Heart left ventricle (tissue), 16 donors: ENCODE results near the gene TFIP11. TPM values are rescaled to one million over a fixed set of nuclear protein-coding genes. Genes with fewer than 3 reads are reported as not detected.

Source experiments
- ATAC-seq, 4 donors: fragments of 200-7000 bp; cut with Tn5 transposase; one replicate each; pipeline ENCODE4 v1.9.1; 2020 to 2022; ENCODE audit warnings: moderate library complexity in 4 of 4, mild to moderate bottlenecking in 3 of 4, moderate number of reproducible peaks in 1 of 4
- DNase-seq, 5 donors: peaks; one replicate each; pipeline ENCODE4 v3.0.0-alpha.2; 2020
- H3K27ac ChIP-seq, 12 donors: fragments of 200-600 bp; sonication (generic) in 4 of 12; one replicate each; pipeline versions ENCODE4 v1.5.0 to v1.8.0; 2016 to 2022; ENCODE audit warnings: mild to moderate bottlenecking in 2 of 12
- H3K27me3 ChIP-seq, 9 donors: fragments of 200-600 bp; sonication (generic) in 2 of 9; one replicate each; pipeline versions ENCODE4 v1.5.1 to v1.8.0; 2016 to 2022; ENCODE audit warnings: mild to moderate bottlenecking in 3 of 9
- H3K36me3 ChIP-seq, 9 donors: fragments of 200-600 bp; sonication (generic) in 2 of 9; one replicate each; pipeline versions ENCODE4 v1.5.0 to v1.8.0; 2018 to 2022; ENCODE audit warnings: mild to moderate bottlenecking in 2 of 9
- H3K4me1 ChIP-seq, 12 donors: fragments of 200-600 bp; sonication (generic) in 4 of 12; one replicate each; pipeline versions ENCODE4 v1.5.0 to v1.8.0; 2016 to 2022; ENCODE audit warnings: mild to moderate bottlenecking in 3 of 12
- H3K4me3 ChIP-seq, 12 donors: fragments of 200-600 bp; sonication (generic) in 4 of 12; one replicate each; pipeline versions ENCODE4 v1.5.0 to v1.8.0; 2017 to 2022; ENCODE audit warnings: mild to moderate bottlenecking in 9 of 12, moderate library complexity in 4 of 12
- H3K9me3 ChIP-seq, 12 donors: fragments of 200-600 bp; sonication (generic) in 4 of 12; one replicate each; pipeline versions ENCODE4 v1.5.0 to v1.8.0; 2016 to 2022; ENCODE audit warnings: mild to moderate bottlenecking in 1 of 12
- CTCF ChIP-seq, 12 donors: fragments of 200-600 bp; sonication (generic) in 4 of 12; IDR thresholded peaks; one replicate each; pipeline versions ENCODE4 v1.5.0 to v1.8.0; 2018 to 2022; ENCODE audit warnings: antibody characterized with exemption in 12 of 12, mild to moderate bottlenecking in 5 of 12
- POLR2A ChIP-seq, 2 donors: fragments of 450-650 bp; IDR thresholded peaks; one replicate each; pipeline ENCODE4 v1.6.1; 2017; ENCODE audit warnings: antibody characterized with exemption in 2 of 2, mild to moderate bottlenecking in 2 of 2, moderate library complexity in 2 of 2
- WGBS, 4 donors: extraction: QIAGEN DNeasy Blood & Tissue Kit in 2 of 4; methylation state at CpG; one replicate each; pipeline versions ENCODE4 v1.1.5 to v1.1.7; 2013 to 2018; 5-methylcytosine and 5-hydroxymethylcytosine counted together
- intact Hi-C, 10 donors: fragments of 100-400 bp; cut with DNase I; formaldehyde crosslinking; loops; one replicate each; pipeline versions ENCODE4 v1.11.1 to v1.14.2; 2022
- long read RNA-seq, 3 donors: library from polyadenylated mRNA; unstranded; transcript quantifications; one replicate each; pipeline ENCODE4 v2.0.0, GENCODE V29; 2020 to 2021
- polyA plus RNA-seq, 2 donors: library from polyadenylated mRNA; stranded (reverse); fragments of 200-250 nt; gene quantifications; one replicate each; pipeline ENCODE4 v1.2.3, GENCODE V29; 2013
- total RNA-seq, 9 donors: library from RNA; depleted of rRNA in 2 of 9; stranded (reverse); fragments of >200 nt in 2 of 9; fragmentation: NEBNext Ultra II Directional in 3 of 9; extraction: Animal tissue kit (Norgen Biotek cat#: 25700) in 3 of 9; gene quantifications; one replicate each; pipeline versions ENCODE4 v1.1.0 to v1.2.4, GENCODE V29; 2016 to 2023
- donor health status: ischemic (EF 13 %, LVEDD 7.1; RV severe dilation, severe dysfunction).
- donor health status: healthy with polysubstance abuse.
- donor health status: DM: no; HTN: yes; CAD: no.
- donor health status: DM: no; HTN: no; CAD: no.
- donor health status: ischemic (EF 25% LVEDD 6.9; RV normal size, moderate dysfunction).
- donor health status: ischemic (EF 25% LVEDD 5.7; RV mildly dilated, moderate dysfunction).
- donor health status: healthy.
- donor health status: DM: yes; HTN: yes; CAD: no.
- donor health status: ischemic (EF 35%, LVEDD 5.7; RV mildly dilated, moderate dysfunction).
- donor health status: nonischemic (EF 11% LVEDD 7.7; RV severe dilation, severe dysfunction).
- donor health status: DM: yes; HTN: yes; CAD: no.
- donor health status: PGD.
- donor health status: ischemic (EF 29% LVEDD 5.4; RV normal size, mild dysfunction).
- donor health status: nonischemic (EF 23%, LVEDD 6.1; RV moderate dilation, normal function).

The TFIP11 gene
- total RNA-seq (10 to 100 TPM; 15.1 to 28.0 (median 23.1) TPM), polyA plus RNA-seq (10 to 100 TPM; 17.3 to 23.8 TPM)
- long read RNA-seq, donor 1, transcript TFIP11-204 (15 exons, 3,586 nt): major isoform, 32 of 61 reads
- long read RNA-seq, donor 1, transcript TFIP11-201 (16 exons, 2,896 nt): minor isoform, 9 of 61 reads
- long read RNA-seq, donor 1, partial matches to known transcripts: 5 of 61 reads
- long read RNA-seq, donor 1, other reads (novel, unspliced or antisense): 14 of 61 reads
- long read RNA-seq, donor 2, transcript TFIP11-201 (16 exons, 2,896 nt): minor isoform, 10 of 189 reads
- long read RNA-seq, donor 2, transcript TFIP11-204 (15 exons, 3,586 nt): major isoform, 119 of 189 reads
- long read RNA-seq, donor 2, partial matches to known transcripts: 6 of 189 reads
- long read RNA-seq, donor 2, other reads (novel, unspliced or antisense): 51 of 189 reads
- long read RNA-seq, donor 3, transcript TFIP11-204 (15 exons, 3,586 nt): major isoform, 27 of 49 reads
- long read RNA-seq, donor 3, partial matches to known transcripts: 6 of 49 reads
- long read RNA-seq, donor 3, other reads (novel, unspliced or antisense): 14 of 49 reads

GRCh38 chr22:26512149-26512793, at the start of gene TFIP11:
TFIP11 (minus strand) TSS chr22:26512473; CDS start chr22:26510272, 2,201 bp downstream.
- Histone ChIP-seq H3K36me3 (peaks cover 0 to 36% (median 32%) of the 10 kb centered on the region in 9 donors), H3K27me3 (no peaks in the 10 kb centered on the region), H3K4me1 (peaks cover 0 to 30% (median 20%) of the 10 kb centered on the region in 12 donors), H3K4me3 (peak within 1 kb of the TSS; percentile 59 to 99 (median 84)), H3K9me3 (no peaks in the 10 kb centered on the region), H3K27ac (peak within 1 kb of the TSS in 11 of 12 donors; percentile 72 to 93 (median 82))
- TF ChIP-seq CTCF (IDR thresholded peaks at IDR 0.05) (no peak), POLR2A (IDR thresholded peaks at IDR 0.05) (peak in 1 of 2 donors; percentile 70)
- ATAC-seq (peak; percentile 98 to 100 (median 100)), DNase-seq (peak; percentile 94 to 98 (median 95))
- intact Hi-C loops: loop anchor here in 8 of 10 donors (2.0 to 10.0 kb wide), 3 partner anchors 73 to 79 kb away; partner anchors contain the start of gene TPST2 (in 1 of the 8)
- 0 to 1% (median 0%) methylated on average over 11 to 40 of the region's 40 CpGs for WGBS, 4 donors

GRCh38 chr22:26561756-26562417, 49.6 kb upstream of the TFIP11 start:
- Histone ChIP-seq H3K27me3 (no peaks in the 10 kb centered on the region), H3K4me3 (no peak overlapping the region), H3K36me3 (peaks cover 0 to 16% (median 0%) of the 10 kb centered on the region in 9 donors), H3K9me3 (no peaks in the 10 kb centered on the region), H3K4me1 (peaks cover 0 to 36% (median 4%) of the 10 kb centered on the region in 12 donors), H3K27ac (peak overlapping the region in 8 of 12 donors; percentile 6 to 77 (median 58))
- TF ChIP-seq POLR2A (IDR thresholded peaks at IDR 0.05) (no peak), CTCF (IDR thresholded peaks at IDR 0.05) (no peak)
- DNase-seq (peak; percentile 74 to 90 (median 79)), ATAC-seq (peak; percentile 77 to 95 (median 94))
- intact Hi-C loops: no loop called here
- 53 to 72% (median 62%) methylated on average over 8 to 9 of the region's 9 CpGs for WGBS, 4 donors

GRCh38 chr22:26559961-26560575, 47.8 kb upstream of the TFIP11 start:
- no peak overlapping the region for H3K4me3 ChIP-seq
- no peak for DNase-seq

More at GRCh38 chr22:26559961-26560575, 47.8 kb upstream of the TFIP11 start:
- 84 to 86% (median 86%) methylated on average over 12 to 13 of the region's 13 CpGs for WGBS, 4 donors
- Histone ChIP-seq H3K9me3 (no peaks in the 10 kb centered on the region), H3K4me1 (peaks cover 0 to 49% (median 9%) of the 10 kb centered on the region in 12 donors), H3K27me3 (no peaks in the 10 kb centered on the region), H3K27ac (peak overlapping the region in 3 of 12 donors; percentile 2 to 42 (median 13)), H3K36me3 (peaks cover 0 to 16% (median 0%) of the 10 kb centered on the region in 9 donors)
- intact Hi-C loops: no loop called here
- TF ChIP-seq CTCF (IDR thresholded peaks at IDR 0.05) (no peak), POLR2A (IDR thresholded peaks at IDR 0.05) (no peak)
- ATAC-seq: no peak
